ENCODE data around the gene CDKN2AIPNL.
"Not testable (repeated sequence)": the region's sequence is repeated elsewhere in the genome, so short reads cannot be mapped to it uniquely, and the experiment has no call there.

Gene CDKN2AIPNL

GRCh38 chr5:134396274-134396673 lies 15.4 kb downstream of the CDKN2AIPNL start:
- DNase-seq, result no peak

DNA sequence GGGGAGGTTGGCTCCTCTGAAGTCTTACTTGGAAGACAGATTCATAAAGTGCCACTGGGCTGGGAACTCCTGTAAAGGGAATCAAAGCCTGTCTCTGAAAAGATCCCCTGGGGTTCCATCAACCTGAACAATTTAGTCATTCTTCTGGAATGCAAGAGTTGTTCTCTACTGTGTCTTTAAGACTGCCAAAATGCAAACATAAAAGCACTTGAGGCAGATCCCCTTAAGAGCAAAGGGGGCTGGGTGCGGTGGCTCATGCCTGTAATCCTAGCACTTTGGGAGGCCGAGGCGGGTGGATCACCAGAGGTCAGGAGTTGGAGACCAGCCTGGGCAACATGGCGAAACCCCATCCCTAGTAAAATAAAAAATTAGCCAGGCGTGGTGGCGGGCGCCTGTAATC lies 16.7 kb downstream of the CDKN2AIPNL start:
- DNase-seq, result no peak

GRCh38 chr5:134392301-134392700 lies 19.4 kb downstream of the CDKN2AIPNL start:
- DNase-seq, result no peak

- no peak for DNase-seq
These were observed 24.2 kb downstream of the CDKN2AIPNL start for GRCh38 chr5:134387443-134387842.

DNA sequence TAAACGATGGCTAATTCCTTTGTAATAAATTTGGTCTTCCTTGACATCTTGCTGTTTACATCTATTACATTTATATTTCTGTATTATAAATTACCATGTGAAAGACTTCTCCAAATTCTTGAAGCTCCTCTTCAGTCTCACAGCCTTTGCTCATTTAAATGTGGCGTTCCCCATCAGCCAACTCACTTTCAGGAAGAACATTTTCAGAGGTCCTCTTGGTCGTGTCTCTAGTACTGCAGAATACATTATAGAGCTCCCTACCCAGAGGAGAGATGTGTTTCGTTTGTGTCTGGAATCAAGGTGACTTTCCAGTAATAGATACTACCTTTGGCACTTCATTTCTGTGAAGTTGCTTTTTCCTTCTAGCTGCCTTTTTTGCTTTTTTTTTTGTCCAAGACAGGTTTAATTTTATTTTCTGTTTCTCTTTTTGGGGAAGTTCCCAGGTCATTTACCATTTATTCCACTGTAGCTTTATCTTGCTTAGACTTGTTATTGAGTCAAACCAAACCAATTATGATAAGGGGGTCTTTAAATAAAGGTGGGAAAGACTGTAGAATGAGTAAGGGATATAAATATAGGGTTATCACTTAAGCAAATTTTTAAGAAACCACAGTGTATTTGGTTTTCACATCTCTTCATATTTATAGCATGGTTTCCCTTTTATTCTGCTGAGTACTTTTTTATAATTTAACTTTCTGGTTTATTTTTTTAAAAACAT lies 27.5 kb downstream of the CDKN2AIPNL start:
- DNase-seq, result no peak

DNA sequence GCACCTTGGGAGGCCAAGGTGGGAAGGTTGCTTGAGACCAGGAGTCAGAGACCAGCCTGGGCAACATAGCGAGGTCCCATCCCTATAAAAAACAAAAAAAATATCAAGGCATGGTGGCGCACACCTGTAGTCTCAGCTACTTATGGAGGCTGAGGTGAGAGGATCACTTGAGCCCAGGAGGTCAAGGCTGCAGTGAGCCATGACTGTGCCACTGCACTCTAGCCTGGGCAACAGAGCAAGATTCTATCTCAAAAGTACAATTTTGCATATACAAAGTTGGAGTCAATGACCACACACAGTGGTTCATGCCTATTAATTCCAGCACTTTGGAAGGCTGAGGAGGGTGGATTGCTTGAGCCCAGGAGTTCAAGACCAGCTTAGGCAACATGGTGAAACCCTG lies 29.5 kb downstream of the CDKN2AIPNL start:
- not testable (repeated sequence) for DNase-seq

DNA sequence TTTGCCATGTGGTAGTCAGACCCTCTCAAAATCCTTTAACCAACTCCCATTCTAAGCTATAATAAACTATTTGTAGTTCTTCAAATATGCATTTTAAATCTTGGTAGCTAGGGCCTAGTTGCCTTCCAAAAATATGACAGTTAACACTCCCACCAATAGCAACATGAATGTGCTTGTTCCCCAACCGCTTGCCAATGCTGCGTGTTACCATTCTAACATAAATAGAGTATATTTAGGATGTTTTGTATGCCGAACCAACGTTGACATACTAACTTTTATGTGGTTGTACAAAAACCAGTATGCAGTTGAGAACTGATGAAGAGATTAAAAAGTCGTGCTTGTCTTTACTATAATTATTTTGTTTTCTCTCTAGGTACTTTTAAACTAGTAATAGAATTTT lies 31.3 kb downstream of the CDKN2AIPNL start:
- DNase-seq, result no peak

- DNase-seq, result no peak
These were observed 37.4 kb downstream of the CDKN2AIPNL start for GRCh38 chr5:134374232-134374631.

DNA sequence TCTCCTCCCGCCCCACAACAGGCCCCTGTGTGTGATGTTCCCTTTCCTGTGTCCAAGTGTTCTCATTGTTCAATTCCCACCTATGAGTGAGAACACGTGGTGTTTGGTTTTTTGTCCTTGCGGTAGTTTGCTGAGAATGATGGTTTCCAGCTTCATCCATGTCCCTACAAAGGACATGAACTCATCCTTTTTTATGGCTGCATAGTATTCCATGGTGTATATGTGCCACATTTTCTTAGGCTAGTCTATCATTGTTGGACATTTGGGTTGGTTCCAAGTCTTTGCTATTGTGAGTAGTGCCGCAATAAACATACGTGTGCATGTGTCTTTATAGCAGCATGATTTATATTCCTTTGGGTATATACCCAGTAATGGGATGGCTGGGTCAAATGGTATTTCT lies 38.0 kb downstream of the CDKN2AIPNL start:
- not testable (repeated sequence) for DNase-seq

GRCh38 chr5:134371834-134372340 lies 39.8 kb downstream of the CDKN2AIPNL start:
- DNase-seq, result peak; percentile 56

DNA sequence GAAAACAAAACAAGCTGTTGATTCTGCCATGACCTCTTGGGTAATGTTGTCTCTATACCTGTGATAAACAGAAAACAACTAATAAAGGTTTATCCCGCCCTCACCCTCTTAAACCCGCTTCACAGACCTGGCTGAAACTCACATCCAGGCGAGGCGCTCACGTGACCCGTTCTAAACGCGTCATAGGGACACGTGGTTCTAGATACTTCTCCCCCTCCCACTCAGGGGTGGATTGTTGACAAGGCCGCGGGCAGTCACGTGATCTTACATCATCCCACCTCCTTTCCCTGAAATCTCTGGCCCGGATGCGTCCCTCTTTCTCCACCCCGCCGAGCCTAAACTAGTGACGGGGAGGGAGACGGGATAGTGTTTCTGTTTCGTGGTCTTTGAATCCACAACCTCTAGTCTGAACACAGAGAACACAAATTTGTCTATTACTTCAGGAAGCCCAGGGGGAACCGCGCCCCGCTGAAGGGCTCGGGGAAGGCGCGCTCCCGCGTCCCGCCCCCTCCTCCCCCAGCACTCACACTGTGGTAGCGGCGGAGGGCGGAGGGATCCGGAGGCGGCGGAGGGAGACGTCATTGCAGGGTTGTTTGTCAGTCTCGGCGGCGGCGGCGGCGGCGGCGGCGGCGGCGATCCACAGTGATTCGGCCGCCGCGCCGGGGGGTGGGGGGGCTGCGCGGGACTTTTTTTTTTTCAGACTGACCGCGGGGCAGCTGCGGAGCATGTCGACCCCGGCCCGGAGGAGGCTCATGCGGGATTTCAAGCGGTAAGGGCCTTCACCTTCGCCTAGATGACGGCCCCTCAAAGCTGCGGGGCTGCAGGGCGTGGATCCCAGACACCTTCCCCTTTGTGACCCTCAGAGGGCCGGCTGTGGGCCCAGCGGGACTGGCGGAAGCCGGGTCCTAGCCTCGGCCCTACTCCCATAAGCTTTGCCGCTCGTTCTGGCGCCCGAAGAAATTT lies 40.5 kb downstream of the CDKN2AIPNL start, which contains the start of gene UBE2B:
TSS of gene UBE2B (plus strand) at position 699 of the 963 bp plus-strand sequence. CDS start at position 726, 27 bp downstream.
- DNase-seq, result peak; percentile 98

DNA sequence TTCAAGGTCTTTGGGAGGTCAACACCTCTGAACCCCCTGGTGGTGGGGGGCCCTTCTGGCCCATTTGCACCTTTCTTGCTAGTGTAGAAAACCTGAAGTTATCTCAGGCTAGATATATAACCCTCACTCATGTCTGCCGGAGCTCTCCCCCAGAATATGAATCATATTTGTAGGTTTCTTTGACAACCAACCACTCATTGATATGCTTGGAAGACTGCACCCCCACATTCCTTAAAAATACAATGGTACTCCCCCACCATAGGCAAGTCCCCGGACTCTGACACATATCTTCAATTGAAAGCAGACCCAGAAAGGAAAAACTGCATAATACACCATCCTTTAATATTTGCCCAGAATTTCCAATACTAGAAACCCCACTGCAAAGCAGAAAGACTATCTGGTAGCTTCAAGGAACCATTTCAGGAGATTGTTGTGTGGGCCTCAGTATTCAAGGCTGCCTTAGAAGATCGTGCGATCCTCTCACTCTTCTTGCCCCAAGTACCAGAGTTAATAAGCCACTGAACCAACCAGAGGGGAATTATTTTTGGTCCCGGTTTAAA lies 41.3 kb downstream of the CDKN2AIPNL start:
- DNase-seq, result no peak

DNA sequence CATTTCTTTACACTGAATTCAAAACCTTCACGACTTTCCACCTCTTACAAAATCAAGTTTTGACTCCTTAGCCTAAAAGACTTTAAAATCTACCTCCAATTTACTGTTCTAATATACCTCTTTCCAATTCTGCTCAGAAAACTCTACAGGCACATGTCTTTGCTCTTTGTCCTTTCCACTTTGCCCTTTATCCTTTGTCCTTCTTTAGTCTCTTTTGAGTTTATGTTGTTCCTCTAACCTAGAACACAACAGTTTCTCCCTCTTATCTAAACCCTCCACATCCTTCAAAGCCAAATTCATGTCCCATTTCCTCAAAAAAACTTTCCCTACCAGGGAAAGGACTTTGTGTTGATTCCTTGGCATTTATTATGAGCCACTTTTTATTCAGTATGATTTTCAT lies 46.1 kb downstream of the CDKN2AIPNL start:
- no peak for DNase-seq

- no peak for DNase-seq
These were observed 56.0 kb downstream of the CDKN2AIPNL start for GRCh38 chr5:134355681-134356080.

Data from activated CD4-positive, alpha-beta T cell treated with anti-CD3 and anti-CD28 coated beads, Interleukin-10, Interleukin-2, amounts not matched to agents 100 ng/mL and 50 ng/mL, durations not matched to agents 16 hours and 8 hours (primary cell).